ENCODE results near the gene DNM2.

DNM2 gene

DNA sequence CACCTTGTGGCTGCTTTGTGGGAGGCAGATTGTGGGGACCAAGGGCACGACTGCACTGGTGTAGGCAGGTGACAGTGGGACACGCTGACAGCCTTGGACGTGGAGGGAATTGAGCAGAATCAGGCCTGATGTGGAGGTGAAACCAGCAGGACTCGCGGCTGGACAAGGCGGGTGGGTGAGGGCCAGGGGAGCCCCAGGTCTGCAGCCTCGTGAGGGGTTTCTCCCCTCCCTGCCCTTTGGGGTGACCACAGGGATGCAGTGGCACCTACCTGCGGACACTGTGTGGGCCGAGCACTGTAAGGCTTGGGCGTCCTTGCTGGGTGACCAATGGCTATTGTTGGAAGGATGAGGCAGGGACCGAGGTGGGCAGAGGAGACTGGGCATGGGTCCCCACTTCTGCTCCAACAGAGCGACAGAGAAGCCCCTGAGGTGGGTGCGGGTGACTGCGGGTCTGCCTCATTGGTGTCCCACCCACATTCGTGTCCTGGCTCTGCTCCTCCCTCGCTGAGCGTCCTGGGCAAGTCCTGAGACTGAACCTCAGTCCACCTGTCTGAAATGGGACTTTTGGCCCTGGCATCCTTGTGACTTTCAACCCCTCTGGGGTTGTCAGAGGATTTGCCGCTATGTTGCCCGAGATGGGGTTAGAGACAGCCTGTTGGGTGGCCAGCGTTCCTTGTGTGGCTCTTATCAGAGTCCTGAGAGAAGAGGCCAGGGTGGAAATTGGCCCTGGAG is 30.5 kb downstream of the DNM2 start:
- no CpG with 5 or more reads among the region's 20 CpGs for WGBS (ENCODE audit: extremely low coverage, insufficient coverage, low lambda C conversion rate)
- no peaks in the 10 kb centered on the region for H3K27me3 ChIP-seq (ENCODE audit: insufficient read depth, low read length, poor library complexity)
- no peak overlapping the region for H2BK5ac ChIP-seq (ENCODE audit: low read length)
- peaks cover 3% of the 10 kb centered on the region for H3K4me1 ChIP-seq (ENCODE audit: control insufficient read depth, low read depth, low read length)
- peak overlapping the region; percentile 39 for H3K56ac ChIP-seq (ENCODE audit: low read length)
- DNase-seq, result no peak
- H3K79me1 ChIP-seq (ENCODE audit: low read length), result peaks cover 54% of the 10 kb centered on the region
- no peak overlapping the region for H3K23ac ChIP-seq (ENCODE audit: low read length)
- H3K4me3 ChIP-seq (ENCODE audit: low read length), result no peak overlapping the region
- no peak overlapping the region for H2AK5ac ChIP-seq (ENCODE audit: low read length)
- H2BK120ac ChIP-seq (ENCODE audit: low read depth, low read length), result no peak overlapping the region
- H3K9ac ChIP-seq (ENCODE audit: low read length), result no peak overlapping the region
- H3K4me2 ChIP-seq (ENCODE audit: low read length), result no peak overlapping the region
- no peak overlapping the region for H4K8ac ChIP-seq (ENCODE audit: low read depth, low read length)
- H3K18ac ChIP-seq (ENCODE audit: low read length), result no peak overlapping the region
- no peak overlapping the region for H4K5ac ChIP-seq (ENCODE audit: low read length)
- no peak overlapping the region for H3K4ac ChIP-seq (ENCODE audit: low read depth, low read length)
- H2BK15ac ChIP-seq (replicated peaks; ENCODE audit: low read depth), result no peak overlapping the region
- H3K79me2 ChIP-seq (ENCODE audit: control insufficient read depth, insufficient read depth, low read length), result peaks cover 62% of the 10 kb centered on the region
- H3K27ac ChIP-seq (ENCODE audit: low read depth, low read length), result no peak overlapping the region
- H3K36me3 ChIP-seq (ENCODE audit: control insufficient read depth, insufficient read depth, low read length), result no peaks in the 10 kb centered on the region

DNA sequence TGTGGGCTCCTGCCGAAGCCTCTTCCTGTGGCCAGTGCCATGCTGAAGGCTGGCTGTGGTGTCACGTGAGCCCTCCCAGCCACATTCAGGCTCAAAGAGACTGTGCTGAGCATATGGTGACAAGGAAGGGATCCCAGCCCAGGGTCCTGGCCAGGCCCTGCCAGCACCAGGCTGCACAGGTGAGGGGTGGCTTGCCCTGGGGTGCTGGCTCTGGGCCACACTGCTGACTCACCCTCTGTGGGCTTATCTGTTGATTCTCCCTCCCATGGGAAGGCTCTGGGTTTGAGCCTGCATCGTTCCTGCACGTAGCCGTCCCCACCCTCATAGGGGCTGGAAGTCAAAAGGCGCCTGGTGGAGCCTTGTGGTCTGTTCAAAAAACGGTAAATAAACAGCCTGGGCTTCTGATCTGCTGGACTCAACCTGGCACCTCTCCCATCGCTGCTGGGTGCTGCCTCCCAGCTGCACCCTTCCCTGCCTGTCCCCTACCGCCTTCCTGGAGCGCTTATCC is 31.1 kb downstream of the DNM2 start:
- Histone ChIP-seq H4K5ac (ENCODE audit: low read length) (no peak overlapping the region), H3K4me3 (ENCODE audit: low read length) (no peak overlapping the region), H3K23ac (ENCODE audit: low read length) (no peak overlapping the region), H3K9ac (ENCODE audit: low read length) (no peak overlapping the region), H2AK5ac (ENCODE audit: low read length) (no peak overlapping the region), H3K79me1 (ENCODE audit: low read length) (peaks cover 54% of the 10 kb centered on the region), H3K4me1 (ENCODE audit: control insufficient read depth, low read depth, low read length) (peaks cover 3% of the 10 kb centered on the region), H3K27ac (ENCODE audit: low read depth, low read length) (no peak overlapping the region), H2BK5ac (ENCODE audit: low read length) (no peak overlapping the region), H3K56ac (ENCODE audit: low read length) (peak overlapping the region; percentile 34), H2BK15ac (replicated peaks; ENCODE audit: low read depth) (no peak overlapping the region), H4K8ac (ENCODE audit: low read depth, low read length) (no peak overlapping the region), H3K36me3 (ENCODE audit: control insufficient read depth, insufficient read depth, low read length) (no peaks in the 10 kb centered on the region), H3K4ac (ENCODE audit: low read depth, low read length) (no peak overlapping the region), H3K18ac (ENCODE audit: low read length) (no peak overlapping the region), H3K79me2 (ENCODE audit: control insufficient read depth, insufficient read depth, low read length) (peaks cover 61% of the 10 kb centered on the region), H2BK120ac (ENCODE audit: low read depth, low read length) (no peak overlapping the region), H3K4me2 (ENCODE audit: low read length) (no peak overlapping the region), H3K27me3 (ENCODE audit: insufficient read depth, low read length, poor library complexity) (no peaks in the 10 kb centered on the region)
- no peak for DNase-seq
- WGBS (ENCODE audit: extremely low coverage, insufficient coverage, low lambda C conversion rate), result no CpG with 5 or more reads among the region's 10 CpGs

DNA sequence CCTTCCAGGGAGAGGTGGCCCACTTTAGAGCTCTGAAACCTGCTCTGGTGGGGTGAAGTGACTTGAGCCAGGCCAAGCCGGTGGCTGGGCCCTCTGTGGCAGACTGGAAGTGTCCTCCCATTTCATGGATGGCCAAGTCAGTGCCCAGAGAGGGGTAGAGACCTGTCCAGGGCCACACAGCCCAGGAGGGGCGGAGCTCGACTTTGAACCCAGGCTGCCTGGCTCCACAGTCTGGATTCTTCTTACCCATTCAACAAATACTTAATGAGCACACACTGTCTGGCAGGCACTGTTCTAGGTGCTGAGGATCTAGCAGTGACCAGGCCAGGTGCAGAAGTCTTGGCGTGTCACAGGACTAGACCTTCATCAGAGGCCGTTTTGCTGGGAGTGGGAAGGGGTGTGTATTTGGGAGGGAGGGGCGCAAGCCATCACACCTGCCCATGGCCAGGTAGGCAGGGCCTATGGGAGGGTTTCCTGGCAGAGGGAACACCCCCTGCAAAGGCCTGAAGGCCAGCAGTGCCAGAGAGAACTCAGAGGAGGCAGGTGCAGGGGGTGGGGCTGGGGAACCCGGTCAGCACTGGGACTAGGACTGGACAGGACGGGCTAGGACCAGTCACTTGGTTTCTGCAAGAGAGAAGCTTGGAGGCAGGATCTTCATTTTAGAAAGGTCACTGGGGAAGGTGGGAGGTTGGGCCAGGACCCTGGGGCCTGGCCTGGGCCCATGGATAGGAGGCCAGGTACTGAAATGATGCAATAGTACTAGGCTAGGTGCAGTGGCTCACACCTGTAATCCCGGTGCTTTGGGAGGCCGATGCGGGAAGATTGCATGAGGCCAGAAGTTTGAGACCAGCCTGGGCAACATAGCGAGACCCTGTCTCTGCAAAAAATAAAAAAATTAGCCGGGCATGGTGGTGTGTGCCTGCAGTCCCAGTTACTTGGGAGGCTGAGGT is 31.8 kb downstream of the DNM2 start:
- no CpG with 5 or more reads among the region's 13 CpGs for WGBS (ENCODE audit: extremely low coverage, insufficient coverage, low lambda C conversion rate)

DNA sequence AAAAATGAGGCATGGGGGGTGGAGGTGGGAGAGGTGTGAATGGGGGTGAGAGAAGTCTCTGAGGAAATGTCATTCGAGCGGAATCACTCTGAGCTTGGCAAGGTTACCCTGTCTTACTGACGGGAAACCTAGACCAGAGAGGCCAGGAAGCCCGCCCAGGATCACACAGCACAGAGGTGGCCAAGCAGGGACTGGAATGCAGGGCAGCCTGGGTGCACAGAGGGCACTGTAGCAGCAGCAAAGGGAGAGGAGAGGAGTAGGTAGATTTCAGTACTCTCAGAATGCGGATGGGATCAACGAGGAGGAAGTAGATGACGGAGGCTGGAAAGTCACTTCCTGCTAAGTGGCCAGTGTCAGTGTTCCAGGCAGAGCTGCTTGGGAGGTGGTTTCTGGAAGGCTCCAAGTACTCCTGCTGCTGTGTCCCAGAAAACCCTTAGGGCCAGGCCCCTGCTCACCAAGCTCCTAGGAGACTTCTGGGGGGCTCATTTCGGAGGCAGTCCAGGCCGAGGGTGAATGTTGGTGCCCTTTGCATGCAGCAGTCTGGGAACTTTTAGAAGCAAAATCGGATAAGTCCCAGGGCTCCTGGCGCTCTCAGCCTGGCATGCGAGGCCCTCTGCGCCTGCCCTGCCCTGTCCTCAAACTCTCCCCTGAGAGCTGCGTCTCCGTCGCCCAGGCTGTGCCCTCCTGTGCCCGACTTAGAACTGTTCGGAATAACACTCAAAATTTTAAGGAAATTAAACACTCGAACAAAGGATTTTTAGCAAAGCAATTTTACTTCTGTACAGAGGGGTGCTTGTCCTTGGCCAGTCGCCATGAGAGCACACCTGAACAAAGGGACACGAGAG is 33.5 kb downstream of the DNM2 start:
- Histone ChIP-seq H3K4ac (ENCODE audit: low read depth, low read length) (no peak overlapping the region), H3K18ac (ENCODE audit: low read length) (no peak overlapping the region), H2BK120ac (ENCODE audit: low read depth, low read length) (no peak overlapping the region), H4K5ac (ENCODE audit: low read length) (no peak overlapping the region), H3K79me2 (ENCODE audit: control insufficient read depth, insufficient read depth, low read length) (peaks cover 50% of the 10 kb centered on the region), H2AK5ac (ENCODE audit: low read length) (no peak overlapping the region), H3K4me1 (ENCODE audit: control insufficient read depth, low read depth, low read length) (peaks cover 3% of the 10 kb centered on the region), H3K56ac (ENCODE audit: low read length) (peak overlapping the region; percentile 9), H3K4me3 (ENCODE audit: low read length) (no peak overlapping the region), H3K23ac (ENCODE audit: low read length) (no peak overlapping the region), H3K79me1 (ENCODE audit: low read length) (peaks cover 47% of the 10 kb centered on the region), H3K27ac (ENCODE audit: low read depth, low read length) (no peak overlapping the region), H3K4me2 (ENCODE audit: low read length) (no peak overlapping the region), H3K36me3 (ENCODE audit: control insufficient read depth, insufficient read depth, low read length) (no peaks in the 10 kb centered on the region), H2BK15ac (replicated peaks; ENCODE audit: low read depth) (no peak overlapping the region), H3K27me3 (ENCODE audit: insufficient read depth, low read length, poor library complexity) (no peaks in the 10 kb centered on the region), H3K9ac (ENCODE audit: low read length) (peak overlapping the region; percentile 1), H2BK5ac (ENCODE audit: low read length) (no peak overlapping the region), H4K8ac (ENCODE audit: low read depth, low read length) (no peak overlapping the region)
- WGBS (ENCODE audit: extremely low coverage, insufficient coverage, low lambda C conversion rate), result no CpG with 5 or more reads among the region's 21 CpGs
- peak; percentile 61 for DNase-seq

More for the DNA sequence above, 31.8 kb downstream of the DNM2 start:
- H4K8ac ChIP-seq (ENCODE audit: low read depth, low read length), result no peak overlapping the region
- H3K4me2 ChIP-seq (ENCODE audit: low read length), result no peak overlapping the region
- no peak overlapping the region for H2BK15ac ChIP-seq (replicated peaks; ENCODE audit: low read depth)
- no peak overlapping the region for H2AK5ac ChIP-seq (ENCODE audit: low read length)
- H3K79me2 ChIP-seq (ENCODE audit: control insufficient read depth, insufficient read depth, low read length), result peaks cover 55% of the 10 kb centered on the region
- DNase-seq, result no peak
- no peaks in the 10 kb centered on the region for H3K36me3 ChIP-seq (ENCODE audit: control insufficient read depth, insufficient read depth, low read length)
- no peak overlapping the region for H2BK5ac ChIP-seq (ENCODE audit: low read length)
- peak overlapping the region; percentile 34 for H3K56ac ChIP-seq (ENCODE audit: low read length)
- H3K79me1 ChIP-seq (ENCODE audit: low read length), result peaks cover 50% of the 10 kb centered on the region
- no peak overlapping the region for H3K18ac ChIP-seq (ENCODE audit: low read length)
- no peak overlapping the region for H3K27ac ChIP-seq (ENCODE audit: low read depth, low read length)
- H3K23ac ChIP-seq (ENCODE audit: low read length), result no peak overlapping the region
- no peak overlapping the region for H3K4ac ChIP-seq (ENCODE audit: low read depth, low read length)
- H3K9ac ChIP-seq (ENCODE audit: low read length), result no peak overlapping the region
- no peaks in the 10 kb centered on the region for H3K27me3 ChIP-seq (ENCODE audit: insufficient read depth, low read length, poor library complexity)
- no peak overlapping the region for H4K5ac ChIP-seq (ENCODE audit: low read length)
- no peak overlapping the region for H2BK120ac ChIP-seq (ENCODE audit: low read depth, low read length)
- H3K4me1 ChIP-seq (ENCODE audit: control insufficient read depth, low read depth, low read length), result peaks cover 3% of the 10 kb centered on the region
- H3K4me3 ChIP-seq (ENCODE audit: low read length), result no peak overlapping the region

DNA sequence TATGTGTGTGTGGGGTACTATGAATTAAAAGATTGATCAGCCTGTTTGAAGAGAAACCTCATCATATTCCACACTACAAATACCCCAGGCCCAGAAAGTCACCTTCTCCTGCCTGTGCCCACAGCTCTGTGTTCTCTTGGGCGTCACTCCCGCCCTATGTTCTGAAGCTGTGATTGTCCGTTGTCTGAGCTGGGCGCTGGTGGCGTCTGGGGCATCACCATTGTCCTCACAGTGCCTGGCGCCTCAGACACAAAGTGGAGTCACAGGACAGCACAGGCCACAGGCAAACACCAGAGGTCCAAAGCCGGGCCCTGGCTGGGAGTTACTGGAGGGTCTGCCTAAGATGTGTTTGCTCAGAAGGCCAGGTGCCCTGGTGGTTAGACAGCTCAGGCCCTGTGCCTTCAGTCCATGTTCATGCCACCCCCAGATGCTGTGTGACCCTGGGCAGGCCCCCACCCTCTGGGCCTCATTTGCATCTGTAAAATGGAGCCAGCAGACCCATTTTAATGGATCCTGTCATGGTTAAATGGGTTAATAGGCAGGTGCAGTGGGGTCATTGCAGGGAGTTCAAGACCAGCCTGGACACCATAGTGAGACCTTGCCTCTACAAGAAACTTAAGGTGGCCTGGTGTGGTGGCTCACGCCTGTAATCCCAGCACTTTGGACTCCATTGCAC is 34.5 kb downstream of the DNM2 start:
- H2BK15ac ChIP-seq (replicated peaks; ENCODE audit: low read depth), result no peak overlapping the region
- H3K27me3 ChIP-seq (ENCODE audit: insufficient read depth, low read length, poor library complexity), result no peaks in the 10 kb centered on the region
- peaks cover 46% of the 10 kb centered on the region for H3K79me2 ChIP-seq (ENCODE audit: control insufficient read depth, insufficient read depth, low read length)
- H4K8ac ChIP-seq (ENCODE audit: low read depth, low read length), result no peak overlapping the region
- H2BK5ac ChIP-seq (ENCODE audit: low read length), result no peak overlapping the region
- H3K18ac ChIP-seq (ENCODE audit: low read length), result no peak overlapping the region
- no peaks in the 10 kb centered on the region for H3K36me3 ChIP-seq (ENCODE audit: control insufficient read depth, insufficient read depth, low read length)
- no peak overlapping the region for H3K4me2 ChIP-seq (ENCODE audit: low read length)
- no peak overlapping the region for H2BK120ac ChIP-seq (ENCODE audit: low read depth, low read length)
- no peak overlapping the region for H3K4ac ChIP-seq (ENCODE audit: low read depth, low read length)
- peaks cover 50% of the 10 kb centered on the region for H3K79me1 ChIP-seq (ENCODE audit: low read length)
- H4K5ac ChIP-seq (ENCODE audit: low read length), result no peak overlapping the region
- no peak overlapping the region for H2AK5ac ChIP-seq (ENCODE audit: low read length)
- no peak overlapping the region for H3K23ac ChIP-seq (ENCODE audit: low read length)
- no CpG with 5 or more reads among the region's 8 CpGs for WGBS (ENCODE audit: extremely low coverage, insufficient coverage, low lambda C conversion rate)
- DNase-seq, result no peak
- no peak overlapping the region for H3K56ac ChIP-seq (ENCODE audit: low read length)
- no peak overlapping the region for H3K4me3 ChIP-seq (ENCODE audit: low read length)
- peaks cover 3% of the 10 kb centered on the region for H3K4me1 ChIP-seq (ENCODE audit: control insufficient read depth, low read depth, low read length)
- no peak overlapping the region for H3K9ac ChIP-seq (ENCODE audit: low read length)
- H3K27ac ChIP-seq (ENCODE audit: low read depth, low read length), result no peak overlapping the region

Measured in mesendoderm (in vitro differentiated cells).